Upper lobe of right lung (tissue), 1 donor: ENCODE results near the gene SLC25A6. TPM values are rescaled to one million over a fixed set of nuclear protein-coding genes. Genes with fewer than 3 reads are reported as not detected.

ENCODE experiments used
- ATAC-seq: fragments of 200-7000 bp; cut with Tn5 transposase; one replicate; pipeline ENCODE4 v1.9.1; 2020; ENCODE audit warnings: mild to moderate bottlenecking, moderate library complexity
- DNase-seq: peaks from one replicate; pipeline ENCODE4 v3.0.0-alpha.2; 2020
- H3K27ac ChIP-seq: fragments of 200-600 bp; one replicate; pipeline ENCODE4 v1.8.0; 2022
- H3K27me3 ChIP-seq: fragments of 200-600 bp; one replicate; pipeline ENCODE4 v1.8.0; 2022; ENCODE audit warnings: mild to moderate bottlenecking
- H3K36me3 ChIP-seq: fragments of 200-600 bp; one replicate; pipeline ENCODE4 v1.8.0; 2022
- H3K4me1 ChIP-seq: fragments of 200-600 bp; one replicate; pipeline ENCODE4 v1.8.0; 2022
- H3K4me3 ChIP-seq: fragments of 200-600 bp; one replicate; pipeline ENCODE4 v1.8.0; 2022; ENCODE audit warnings: mild to moderate bottlenecking
- H3K9me3 ChIP-seq: fragments of 200-600 bp; one replicate; pipeline ENCODE4 v1.8.0; 2022
- CTCF ChIP-seq: fragments of 200-600 bp; IDR thresholded peaks from one replicate; pipeline ENCODE4 v1.8.0; 2022; ENCODE audit warnings: antibody characterized with exemption
- intact Hi-C: fragments of 100-400 bp; cut with DNase I; formaldehyde crosslinking; loops from one replicate; pipeline ENCODE4 v1.11.0; 2022
- long read RNA-seq: library from polyadenylated mRNA; unstranded; transcript quantifications from one replicate; pipeline ENCODE4 v2.0.0, GENCODE V29; 2021
- total RNA-seq: library from RNA; stranded (reverse); fragmentation: NEBNext Ultra II Directional; extraction: Animal tissue kit (Norgen Biotek cat#: 25700); gene quantifications from one replicate; pipeline ENCODE4 v1.2.1, GENCODE V29; 2021
- donor health status: DM: no; HTN: yes; CAD: no; lungs with severe emphysema.

Gene SLC25A6
- 337 TPM for total RNA-seq
- long read RNA-seq, transcript SLC25A6-201 (4 exons, 2,062 nt): major isoform, 824 of 950 reads
- long read RNA-seq, partial matches to known transcripts: 70 of 950 reads
- long read RNA-seq, other reads (novel, unspliced or antisense): 56 of 950 reads

GRCh38 chrX:1391707-1392375, at the start of gene SLC25A6:
Gene SLC25A6, minus strand, starts transcription at chrX:1392113. Its CDS starts 104 bp downstream, at chrX:1392009.
- Histone ChIP-seq H3K27me3 (no peaks in the 10 kb centered on the region), H3K9me3 (no peaks in the 10 kb centered on the region), H3K4me3 (peak within 1 kb of the TSS; percentile 98), H3K27ac (peak within 1 kb of the TSS; percentile 99), H3K4me1 (peaks cover 38% of the 10 kb centered on the region), H3K36me3 (peaks cover 36% of the 10 kb centered on the region)
- TF ChIP-seq CTCF: no peak
- peak; percentile 96 for ATAC-seq
- intact Hi-C loops: no loop called here
- DNase-seq: peak; percentile 100

- no peaks in the 10 kb centered on the region for H3K4me1 ChIP-seq
- ATAC-seq: no peak
- no peaks in the 10 kb centered on the region for H3K27me3 ChIP-seq
- H3K4me3 ChIP-seq: no peak overlapping the region
- H3K9me3 ChIP-seq: no peaks in the 10 kb centered on the region
- peak; percentile 9 for DNase-seq
- intact Hi-C loops: no loop called here
- no peak overlapping the region for H3K27ac ChIP-seq
- TF ChIP-seq CTCF: no peak
- peaks cover 39% of the 10 kb centered on the region for H3K36me3 ChIP-seq
These were observed 48.6 kb upstream of the SLC25A6 start for GRCh38 chrX:1440506-1440905.

GRCh38 chrX:1435241-1435895, 43.5 kb upstream of the SLC25A6 start:
- Histone ChIP-seq H3K9me3 (no peaks in the 10 kb centered on the region), H3K27ac (no peak overlapping the region), H3K36me3 (peaks cover 35% of the 10 kb centered on the region), H3K27me3 (no peaks in the 10 kb centered on the region), H3K4me1 (no peaks in the 10 kb centered on the region), H3K4me3 (no peak overlapping the region)
- intact Hi-C loops: no loop called here
- no peak for TF ChIP-seq CTCF
- DNase-seq (peak; percentile 46), ATAC-seq (peak; percentile 31)

GRCh38 chrX:1434871-1435240, 42.9 kb upstream of the SLC25A6 start:
- H3K4me3 ChIP-seq: no peak overlapping the region
- no peak for DNase-seq
- peaks cover 35% of the 10 kb centered on the region for H3K36me3 ChIP-seq
- no peak for TF ChIP-seq CTCF
- H3K4me1 ChIP-seq: no peaks in the 10 kb centered on the region
- no peak for ATAC-seq
- intact Hi-C loops: no loop called here
- H3K27ac ChIP-seq: no peak overlapping the region
- H3K9me3 ChIP-seq: no peaks in the 10 kb centered on the region
- H3K27me3 ChIP-seq: no peaks in the 10 kb centered on the region

- H3K27ac ChIP-seq: no peak overlapping the region
- intact Hi-C loops: no loop called here
- H3K4me1 ChIP-seq: no peaks in the 10 kb centered on the region
- peak; percentile 27 for ATAC-seq
- peaks cover 28% of the 10 kb centered on the region for H3K36me3 ChIP-seq
- H3K9me3 ChIP-seq: no peaks in the 10 kb centered on the region
- H3K27me3 ChIP-seq: no peaks in the 10 kb centered on the region
- DNase-seq: no peak
- TF ChIP-seq CTCF: no peak
- H3K4me3 ChIP-seq: no peak overlapping the region
These were observed 41.9 kb upstream of the SLC25A6 start for GRCh38 chrX:1433646-1434357.
